NCI-H2107 treated with DMSO at 0.1 percent for 48 hours (cell line): ENCODE data around the gene ELP6.

Experiments
- DNase-seq: peaks from one replicate; lab custom pipeline; 2025; ENCODE audit not compliant: unreplicated experiment; lab: John Stamatoyannopoulos, UW

Gene ELP6, protein sequence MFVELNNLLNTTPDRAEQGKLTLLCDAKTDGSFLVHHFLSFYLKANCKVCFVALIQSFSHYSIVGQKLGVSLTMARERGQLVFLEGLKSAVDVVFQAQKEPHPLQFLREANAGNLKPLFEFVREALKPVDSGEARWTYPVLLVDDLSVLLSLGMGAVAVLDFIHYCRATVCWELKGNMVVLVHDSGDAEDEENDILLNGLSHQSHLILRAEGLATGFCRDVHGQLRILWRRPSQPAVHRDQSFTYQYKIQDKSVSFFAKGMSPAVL

DNA sequence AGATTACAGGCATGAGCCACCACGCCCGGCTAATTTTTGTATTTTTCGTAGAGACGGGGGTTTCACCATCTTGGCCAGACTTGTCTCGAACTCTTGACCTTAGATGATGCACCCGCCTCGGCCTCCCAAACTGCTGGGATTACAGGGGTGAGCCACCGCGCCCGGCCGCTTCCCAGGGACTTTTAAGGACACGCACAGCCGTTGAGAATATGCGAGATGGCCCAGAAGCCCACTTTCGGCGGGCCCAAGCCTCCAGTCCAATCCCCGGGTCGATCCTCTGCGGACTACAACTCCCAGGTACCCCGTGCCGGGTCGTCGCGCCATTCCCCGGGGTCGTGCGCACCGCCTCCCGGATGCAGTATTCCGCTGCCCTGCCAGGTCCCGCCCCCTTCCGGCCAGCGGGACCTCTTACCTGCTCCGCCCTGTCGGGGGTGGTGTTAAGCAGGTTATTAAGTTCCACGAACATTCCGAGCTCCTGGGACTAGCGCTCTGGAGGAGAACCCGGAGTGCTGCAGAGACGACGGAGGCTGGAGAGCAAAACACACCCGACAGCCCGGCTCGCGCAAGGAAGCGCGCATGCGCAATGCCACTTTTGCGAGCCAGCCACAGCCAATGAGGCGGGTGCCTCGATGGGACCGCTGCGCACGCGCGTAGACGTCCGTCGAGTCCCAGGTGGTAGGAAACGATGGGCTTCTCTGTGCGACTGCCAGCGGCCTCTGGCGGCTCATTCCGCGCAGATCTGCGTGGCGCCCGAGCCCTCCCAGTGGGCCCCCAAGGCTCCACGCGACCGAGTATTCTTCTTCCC, at the start of gene ELP6:
Gene ELP6, minus strand, starts transcription at position 588 of the 805 bp plus-strand sequence. Its CDS starts 122 bp downstream, at position 466.
- peak; percentile 78 for DNase-seq

DNA sequence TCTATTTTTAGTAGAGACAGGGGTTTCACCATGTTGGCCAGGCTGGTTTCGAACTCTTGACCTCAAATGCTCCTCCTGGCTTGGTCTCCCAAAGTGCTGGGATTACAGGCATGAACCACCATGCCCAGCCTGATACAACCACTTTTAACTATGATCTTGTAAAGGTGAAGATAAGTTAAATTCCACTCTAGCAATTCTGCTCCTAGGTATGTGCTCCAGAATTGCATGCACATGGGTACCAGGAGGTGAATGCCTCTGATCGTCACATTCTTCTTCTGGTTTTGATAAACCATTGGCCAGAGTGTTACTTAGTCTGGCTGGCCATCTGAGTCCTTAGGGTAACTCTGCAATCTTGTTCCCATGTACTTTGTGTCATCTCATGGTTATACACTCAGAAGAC, 42.8 kb upstream of the ELP6 start:
- DNase-seq = no peak

DNA sequence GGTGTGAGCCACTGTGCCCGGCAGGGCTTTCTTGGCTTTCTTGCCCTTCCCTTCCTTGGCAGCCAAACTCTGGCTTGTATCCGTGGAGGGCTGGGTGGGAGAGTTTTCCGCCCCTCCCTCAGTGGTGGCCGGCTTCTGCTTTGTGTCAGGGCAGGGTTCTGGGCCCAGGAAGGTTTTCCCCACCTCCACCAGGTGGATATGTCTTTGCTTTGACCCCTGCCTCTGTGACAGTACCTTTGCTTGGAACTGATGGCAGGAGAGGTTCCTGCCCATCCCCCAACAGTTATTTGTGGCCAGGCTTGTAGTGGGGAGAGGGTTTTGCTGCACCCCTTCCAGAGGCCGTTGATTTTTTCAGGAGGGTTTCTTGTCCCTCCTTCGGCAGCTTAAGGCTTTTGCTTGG, 40.8 kb upstream of the ELP6 start:
- DNase-seq = no peak

DNA sequence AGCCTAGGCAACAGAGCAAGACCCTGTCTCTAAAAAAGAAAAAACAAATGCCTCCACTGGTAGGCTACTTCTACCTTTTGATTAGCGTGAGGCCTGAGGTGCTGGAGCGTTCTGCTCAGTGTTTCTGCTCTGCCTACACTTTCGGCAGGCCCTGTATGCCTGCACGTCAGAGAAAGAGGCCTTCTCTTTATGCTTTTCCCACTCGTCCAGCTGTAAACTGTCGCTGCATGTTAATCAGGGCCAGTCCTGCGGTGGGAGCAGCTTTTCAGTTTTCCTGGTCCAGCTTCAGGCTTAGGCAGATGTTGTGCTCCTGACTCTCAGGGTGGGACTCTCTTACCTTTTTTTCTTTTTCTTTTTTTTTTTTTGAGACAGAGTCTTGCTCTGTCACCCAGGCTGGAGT, 39.9 kb upstream of the ELP6 start:
- no peak for DNase-seq

DNA sequence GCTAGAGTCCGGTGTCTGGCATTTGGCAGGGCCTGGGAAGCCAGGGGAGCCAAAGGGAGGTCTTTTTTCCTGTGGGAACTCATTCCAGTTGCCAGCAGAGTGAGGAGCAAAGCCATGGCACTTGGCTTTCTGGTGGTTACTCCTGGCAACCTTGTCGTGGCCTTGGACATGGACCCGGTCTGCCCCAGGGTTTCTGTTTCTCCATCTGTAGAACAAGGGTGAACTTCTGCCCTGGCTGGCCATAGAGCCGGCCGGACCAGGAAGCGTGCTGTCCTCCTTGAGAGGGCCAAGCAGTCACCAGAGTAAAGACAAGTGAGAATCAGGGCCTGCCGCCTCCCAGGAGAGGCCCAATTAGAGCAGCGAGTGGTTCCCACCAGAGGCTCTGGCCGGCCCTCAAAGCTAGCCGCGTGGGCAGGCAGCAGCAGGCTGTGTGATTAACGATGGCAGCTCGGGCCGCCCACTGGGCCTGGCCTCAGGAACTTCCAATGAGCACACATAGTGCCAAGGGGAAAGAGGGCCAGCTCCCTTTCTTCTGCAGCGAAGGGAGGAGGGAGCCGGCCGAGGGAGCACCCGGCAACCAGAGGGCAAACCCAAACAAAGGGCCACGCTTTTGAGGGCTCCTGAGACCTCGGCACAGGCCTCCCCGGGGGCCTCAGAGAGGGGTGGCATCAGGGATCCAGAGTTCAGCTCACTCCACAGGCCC, 29.1 kb upstream of the ELP6 start:
- no peak for DNase-seq

DNA sequence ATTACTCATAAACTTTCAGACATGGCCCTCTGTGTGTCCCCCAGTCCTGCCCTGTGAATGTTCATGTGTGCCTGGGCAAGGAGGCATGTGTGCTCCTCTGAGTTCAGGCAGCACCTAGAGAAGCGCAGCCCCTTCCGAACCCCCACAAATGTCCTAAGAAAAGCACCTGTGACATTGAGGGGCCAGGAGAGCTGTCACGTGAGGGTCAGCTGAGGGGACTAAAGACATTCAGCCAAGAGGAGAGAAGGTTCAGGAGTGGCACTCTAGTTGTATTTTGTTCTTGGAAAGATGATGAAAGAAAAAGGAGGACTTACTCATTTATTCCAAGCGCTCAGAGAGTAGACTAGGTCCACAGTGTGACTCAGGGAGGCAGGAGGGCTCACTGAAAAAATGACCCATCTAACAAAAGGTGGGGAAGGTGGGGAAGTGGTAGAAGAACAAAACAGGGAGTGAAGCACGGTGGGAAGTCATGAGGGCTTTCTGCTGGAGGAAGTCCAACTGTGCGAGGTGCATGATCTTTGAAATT, 28.1 kb upstream of the ELP6 start:
- no peak for DNase-seq

DNA sequence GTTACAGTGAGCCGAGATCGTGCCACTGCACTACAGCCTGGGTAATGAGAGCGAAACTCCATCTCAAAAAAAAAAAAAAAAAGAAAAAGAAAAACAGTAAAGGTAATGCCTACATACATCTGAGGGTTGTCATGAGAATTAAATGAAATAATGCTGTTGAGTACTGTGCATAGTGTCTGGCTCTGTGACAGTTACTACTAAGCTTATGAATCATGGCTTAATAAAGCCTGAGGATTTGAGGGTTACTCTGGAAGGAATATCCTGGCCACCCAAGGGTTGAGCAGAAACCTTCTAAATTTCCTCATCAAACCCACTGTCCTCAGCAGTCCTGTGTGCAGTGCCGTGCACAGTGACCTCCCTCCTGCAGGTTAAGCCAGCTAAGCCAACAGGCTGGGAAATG, 26.8 kb upstream of the ELP6 start:
- DNase-seq = no peak

DNA sequence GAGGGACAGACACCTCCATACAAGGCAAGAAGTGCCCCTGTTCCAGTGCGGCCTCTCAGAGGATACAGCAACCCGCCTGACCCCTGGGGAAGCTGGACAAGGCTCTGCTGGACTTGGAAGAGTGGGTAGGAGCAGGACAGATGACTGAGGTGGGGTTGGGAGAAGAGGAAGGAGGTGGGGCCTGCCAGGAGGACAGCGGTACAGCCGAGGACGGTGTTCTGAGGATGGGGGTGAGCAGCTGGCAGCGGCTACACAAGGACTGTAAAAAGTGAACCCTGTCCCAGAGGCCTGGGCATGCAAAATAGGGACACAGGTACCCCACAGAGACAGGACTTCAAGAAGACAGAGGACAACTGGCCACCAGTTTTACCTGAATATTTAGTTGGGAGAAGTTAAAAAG, 23.5 kb upstream of the ELP6 start:
- no peak for DNase-seq

DNA sequence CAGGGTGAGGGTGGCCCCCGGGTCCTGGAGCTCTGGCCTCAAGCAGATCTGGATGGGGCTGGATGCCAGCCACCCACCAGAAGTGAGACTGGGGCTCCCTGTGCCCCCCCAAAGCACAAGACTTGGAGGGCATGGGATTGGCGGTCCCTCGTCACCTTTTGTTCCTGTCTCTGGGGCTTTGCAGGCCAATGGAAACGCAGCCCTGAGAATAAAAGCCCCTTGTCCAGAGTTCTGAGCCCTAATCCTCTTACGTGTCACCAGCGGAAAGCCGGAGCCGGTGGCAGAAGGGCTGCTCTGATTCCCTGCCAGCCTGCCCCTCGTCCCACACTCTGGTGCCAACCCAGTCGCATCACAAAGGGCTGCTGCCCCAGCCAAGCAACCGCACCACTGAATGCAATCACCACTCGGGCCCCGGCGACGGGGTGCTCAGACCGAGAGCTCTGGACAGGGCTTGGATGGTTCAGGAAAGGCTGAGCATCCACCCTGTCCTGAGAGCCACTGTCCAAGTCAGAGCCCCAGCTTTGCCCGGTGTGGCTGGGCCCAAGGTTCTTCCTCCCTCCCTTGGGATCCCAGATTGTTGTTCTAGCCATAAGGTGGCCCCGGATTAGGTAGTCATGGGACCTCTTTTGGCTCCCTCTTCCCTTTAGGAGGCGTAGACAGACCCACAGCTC, 22.8 kb upstream of the ELP6 start:
- no peak for DNase-seq

DNA sequence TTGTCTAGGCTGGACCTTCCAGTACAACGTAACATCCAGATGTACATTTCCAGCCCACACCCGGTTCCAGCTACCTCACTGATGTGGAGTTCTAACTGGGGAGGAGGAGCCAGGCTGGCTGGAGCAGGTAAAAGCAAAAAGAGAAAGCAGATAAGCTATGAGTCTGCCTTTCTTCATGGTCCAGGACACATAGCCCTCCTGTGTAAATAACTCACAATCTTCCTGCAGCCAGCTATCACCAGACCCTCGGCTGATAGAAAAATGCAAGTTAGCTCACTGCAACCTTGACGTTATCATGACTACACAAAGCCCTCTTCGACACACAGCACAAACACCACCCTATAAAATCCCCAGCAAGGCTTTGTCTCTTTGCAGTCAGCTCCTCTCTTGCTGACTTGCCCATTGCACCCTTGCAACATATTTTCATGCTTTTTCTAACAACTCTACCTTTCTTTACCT, 20.5 kb upstream of the ELP6 start:
- DNase-seq = no peak

DNA sequence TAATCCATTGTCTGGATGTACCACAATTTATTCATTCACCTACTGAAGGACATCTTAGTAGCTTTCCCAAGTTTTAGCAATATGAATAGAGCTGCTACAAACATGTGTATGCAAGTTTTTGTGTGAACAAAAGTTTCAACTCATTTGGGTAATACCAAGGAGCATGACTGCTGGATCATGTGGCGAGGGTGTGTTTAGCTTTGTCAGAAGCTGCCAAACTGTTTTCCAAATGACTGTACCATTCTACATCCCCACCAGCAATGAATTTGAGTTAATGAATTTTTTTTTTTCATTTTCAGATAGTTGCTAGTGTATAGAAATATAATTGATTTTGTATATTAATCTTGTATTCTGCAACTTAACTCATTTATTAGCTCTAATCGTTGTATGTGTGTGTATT, 20.0 kb upstream of the ELP6 start:
- no peak for DNase-seq

DNA sequence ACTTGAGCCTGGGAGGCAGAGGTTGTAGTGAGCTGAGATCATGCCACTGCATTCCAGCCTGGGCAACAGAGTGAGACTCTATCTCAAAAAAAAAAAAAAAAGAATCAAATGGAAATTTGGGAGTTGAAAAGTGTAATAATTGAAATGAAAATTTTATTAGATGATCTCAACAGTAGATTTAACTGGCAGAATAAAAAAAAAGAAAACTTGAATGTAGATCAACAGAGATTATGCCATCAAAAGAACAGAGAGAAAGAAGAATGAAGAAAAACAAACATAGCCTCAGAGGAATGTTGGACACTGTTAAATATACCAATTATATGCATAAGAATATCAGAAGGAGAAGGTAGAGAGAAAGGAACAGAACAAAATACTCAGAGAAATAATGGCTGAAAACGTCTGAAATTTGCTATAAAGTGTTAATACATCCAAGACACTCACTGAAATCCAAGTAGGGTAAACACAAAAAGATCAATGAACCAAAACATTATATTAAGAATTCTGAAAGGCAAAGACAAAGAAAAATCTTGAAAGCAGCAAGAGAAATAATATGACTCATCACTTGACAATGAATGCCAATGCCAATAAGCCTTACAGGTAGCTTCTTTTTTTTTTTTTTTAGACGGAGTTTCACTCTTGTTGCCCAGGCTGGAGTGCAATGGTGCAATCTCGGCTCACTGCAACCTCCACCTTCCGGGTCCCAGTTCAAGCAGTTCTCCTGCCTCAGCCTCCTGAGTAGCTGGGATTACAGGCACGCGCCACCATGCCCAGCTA, 14.6 kb upstream of the ELP6 start:
- DNase-seq = no peak

DNA sequence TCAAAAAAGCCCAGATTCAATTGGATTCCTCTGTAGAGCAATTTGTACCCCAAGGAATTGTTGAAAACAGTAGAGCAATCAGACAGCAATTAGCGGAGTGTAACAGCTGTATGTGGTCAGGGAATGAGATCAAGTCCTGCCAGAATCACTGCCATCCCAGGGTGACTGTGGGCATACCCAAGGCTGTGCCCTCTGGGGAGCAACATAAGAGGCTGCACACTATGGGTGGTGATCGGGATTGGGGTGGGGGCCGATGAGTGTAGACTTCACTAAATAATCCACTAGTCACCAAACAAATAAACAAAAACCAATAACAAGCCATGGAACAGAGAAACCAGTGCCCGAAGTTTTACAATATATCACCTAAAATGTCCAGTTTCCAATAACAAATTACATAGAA, 12.1 kb upstream of the ELP6 start:
- DNase-seq = no peak

DNA sequence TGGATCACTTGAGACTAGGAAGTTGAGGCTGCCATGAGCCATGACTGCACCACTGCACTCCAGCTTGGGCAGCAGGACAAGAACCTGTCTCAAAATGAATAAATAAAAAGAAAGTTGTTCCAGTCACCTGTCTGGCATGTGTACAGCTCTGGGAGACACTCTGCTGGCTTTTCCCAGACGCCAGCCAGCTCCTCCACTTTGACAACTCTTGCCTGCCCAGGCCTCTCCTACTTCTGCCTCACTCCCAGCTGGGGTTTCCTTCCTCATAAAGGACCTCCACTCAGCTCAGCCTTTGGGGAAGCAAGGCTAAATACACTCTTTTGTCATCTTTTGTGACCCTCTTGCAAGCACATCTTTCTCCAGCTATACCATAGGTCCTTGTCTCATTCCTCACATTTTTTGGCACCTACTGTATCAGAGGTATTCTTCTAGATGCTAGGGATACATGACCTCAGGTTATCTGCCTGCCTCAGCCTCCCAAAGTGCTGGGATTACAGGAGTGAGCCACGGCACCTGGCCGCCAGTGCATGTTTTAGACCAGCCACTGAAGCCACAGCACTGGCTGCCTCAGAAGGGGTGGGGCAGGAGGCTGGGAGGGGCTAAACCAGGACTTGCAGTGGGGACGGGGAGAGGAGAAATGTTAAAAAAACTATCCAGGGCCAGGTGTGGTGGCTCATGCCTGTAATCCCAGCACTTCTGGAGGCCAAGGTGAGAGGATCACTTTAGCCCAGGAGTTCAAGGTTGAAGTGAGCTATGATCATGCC, 10.0 kb upstream of the ELP6 start:
- no peak for DNase-seq

DNA sequence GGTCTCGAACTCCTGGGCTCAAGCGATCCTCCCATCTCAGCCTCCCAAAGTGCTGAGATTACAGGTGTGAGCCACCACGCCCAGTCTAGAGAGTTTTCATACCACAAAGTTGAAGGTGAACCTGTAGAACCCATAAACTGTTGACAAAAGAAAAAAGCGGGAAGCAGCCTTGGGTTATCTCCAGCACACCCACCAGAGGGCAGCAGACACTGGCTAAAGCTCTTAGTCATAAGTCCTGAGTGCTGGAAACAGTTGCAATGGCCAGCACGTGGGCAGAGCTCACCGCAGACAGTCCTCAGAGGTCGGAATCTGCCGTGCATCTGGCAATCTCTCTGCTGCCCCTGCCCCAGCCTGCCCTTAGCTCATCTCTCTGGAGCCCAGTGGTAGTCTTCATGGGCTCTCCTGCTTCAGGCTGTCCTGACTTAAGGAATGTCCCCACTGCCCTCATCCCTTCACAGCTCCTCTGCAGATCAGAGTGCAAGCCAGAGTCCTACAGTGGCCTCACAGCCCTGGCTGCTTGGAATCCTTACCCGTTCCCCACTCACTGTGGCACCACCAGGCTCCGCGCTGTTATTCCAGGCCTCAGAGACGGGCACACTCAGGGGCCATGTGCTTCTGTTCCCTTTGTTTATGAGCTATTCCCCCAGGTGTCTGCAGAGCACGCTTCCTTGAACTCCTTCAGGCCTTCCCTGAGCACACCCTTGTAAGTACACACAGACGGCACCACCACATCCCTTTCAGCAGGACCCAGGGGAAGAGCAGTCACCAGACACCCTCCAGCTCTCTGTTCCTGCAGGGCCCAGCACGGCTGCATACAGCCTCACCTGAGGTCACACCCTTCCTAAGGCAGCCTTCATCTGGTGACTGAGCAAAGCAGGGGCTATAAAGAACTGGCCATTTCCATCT, 8.8 kb upstream of the ELP6 start:
- DNase-seq = peak; percentile 88

DNA sequence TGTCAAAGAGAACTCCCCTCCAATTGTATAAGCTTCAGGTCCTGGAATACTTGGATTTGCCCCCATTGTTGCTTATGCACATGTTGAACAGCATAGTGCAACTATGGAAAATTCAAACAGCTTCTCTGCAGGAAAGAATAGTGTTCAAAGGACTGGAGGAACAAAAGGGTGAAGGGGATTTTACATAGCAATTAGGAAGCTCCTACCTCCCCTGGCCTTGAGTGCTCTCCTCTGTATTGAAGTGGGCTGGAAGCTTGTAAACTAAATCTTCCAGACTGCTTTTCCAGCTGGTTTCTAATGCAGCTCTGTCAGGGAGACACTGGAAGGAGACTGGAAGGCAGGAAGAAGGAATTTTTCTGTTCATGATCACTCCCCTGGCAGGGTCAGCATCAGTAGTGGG, 7.2 kb upstream of the ELP6 start:
- no peak for DNase-seq

DNA sequence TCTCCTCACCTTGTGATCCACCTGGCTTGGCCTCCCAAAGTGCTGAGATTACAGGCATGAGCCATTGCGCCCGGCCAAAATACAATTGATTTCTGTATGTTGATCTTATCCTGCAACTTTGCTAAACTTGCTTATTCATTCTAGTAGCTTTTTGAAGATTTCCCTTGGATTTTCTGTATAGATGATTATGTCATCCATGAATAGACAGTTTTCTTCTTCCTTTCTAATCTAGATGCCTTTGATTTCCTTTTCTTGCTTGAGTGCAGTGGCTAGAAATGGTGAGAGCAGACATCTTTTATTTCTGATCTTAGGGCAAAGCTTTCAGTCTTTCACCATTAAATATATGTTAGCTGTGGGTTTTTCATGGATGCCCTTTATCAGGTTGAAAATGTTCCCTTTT, 4.4 kb upstream of the ELP6 start:
- no peak for DNase-seq

DNA sequence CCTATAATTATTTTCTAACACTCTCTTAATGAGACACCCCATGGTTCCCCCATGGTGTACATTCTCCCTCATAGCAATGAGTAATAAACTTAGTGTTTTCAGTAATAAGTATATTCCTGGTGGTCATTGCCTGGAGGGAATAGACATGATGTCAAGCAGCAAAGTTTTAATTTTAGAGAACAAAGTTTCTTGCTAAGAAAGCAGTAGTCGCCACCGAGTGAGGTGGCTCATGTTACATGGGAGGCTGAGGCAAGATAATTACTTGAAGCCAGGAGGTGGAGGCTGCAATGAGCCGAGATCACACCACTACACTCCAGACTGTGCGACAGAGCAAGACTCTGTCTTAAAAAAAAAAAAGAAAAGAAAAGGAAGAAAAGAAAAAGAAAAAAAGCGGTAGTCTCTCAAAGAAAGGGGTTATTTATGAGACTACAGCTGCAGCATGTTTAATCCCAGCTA, 2.4 kb upstream of the ELP6 start:
- no peak for DNase-seq

DNA sequence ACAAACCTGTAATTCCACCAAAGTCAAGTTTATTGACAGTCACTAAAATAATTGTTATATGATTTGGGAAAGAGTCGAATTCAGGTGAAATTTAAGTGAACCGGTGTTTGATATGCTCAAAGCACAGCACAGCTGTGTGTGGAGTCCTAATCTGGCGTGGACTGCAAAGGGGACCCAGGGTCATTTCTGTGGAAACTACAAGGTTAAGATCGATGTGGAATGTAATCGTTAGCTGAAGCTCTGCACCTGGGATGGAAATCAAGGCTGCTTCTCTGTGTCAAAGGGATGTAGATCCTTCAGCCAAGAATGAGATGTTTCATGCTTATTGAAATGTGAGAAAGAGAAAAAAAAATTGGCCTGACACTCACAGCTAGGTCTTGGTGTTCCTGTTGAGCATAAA, 1.6 kb upstream of the ELP6 start:
- DNase-seq = no peak
